Measurements from ENCODE around the gene INKA2. TPM values are rescaled to one million over a fixed set of nuclear protein-coding genes. Genes with fewer than 3 reads are reported as not detected.
A peak's percentile ranks its signal among the peaks of the same experiment; 100 is the strongest.

The INKA2 gene
- total RNA-seq, 1 donor from 2014 or later: 14.7 TPM

DNA sequence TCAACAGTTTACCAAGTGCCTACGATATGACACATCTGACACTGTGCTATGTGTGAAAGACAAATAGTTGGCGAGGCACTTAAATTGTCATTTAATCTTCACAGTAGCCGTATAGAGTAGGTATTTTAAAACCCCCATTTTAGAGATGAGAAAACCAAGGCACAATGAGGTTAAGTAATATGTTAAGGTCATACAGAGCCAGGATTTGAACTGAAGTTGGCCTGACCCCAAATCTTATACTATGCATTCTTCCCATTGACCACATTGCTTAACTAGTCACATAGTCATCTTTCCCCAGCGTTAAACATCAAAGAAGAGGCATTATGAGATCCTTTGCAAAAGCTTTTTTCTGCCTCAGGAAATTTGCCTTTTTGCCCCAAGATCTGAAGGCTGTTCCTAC, 3.9 kb downstream of the INKA2 start:
- Histone ChIP-seq H3K4me3 (no peak overlapping the region), H3K4me1 (peaks cover 55% of the 10 kb centered on the region), H3K27me3 (ENCODE audit: low read depth) (no peaks in the 10 kb centered on the region), H3K36me3 (no peaks in the 10 kb centered on the region), H3K27ac (no peak overlapping the region), H3K9me3 (no peaks in the 10 kb centered on the region)
- ATAC-seq (no peak), DNase-seq (no peak)
- TF ChIP-seq, protein P1, sequence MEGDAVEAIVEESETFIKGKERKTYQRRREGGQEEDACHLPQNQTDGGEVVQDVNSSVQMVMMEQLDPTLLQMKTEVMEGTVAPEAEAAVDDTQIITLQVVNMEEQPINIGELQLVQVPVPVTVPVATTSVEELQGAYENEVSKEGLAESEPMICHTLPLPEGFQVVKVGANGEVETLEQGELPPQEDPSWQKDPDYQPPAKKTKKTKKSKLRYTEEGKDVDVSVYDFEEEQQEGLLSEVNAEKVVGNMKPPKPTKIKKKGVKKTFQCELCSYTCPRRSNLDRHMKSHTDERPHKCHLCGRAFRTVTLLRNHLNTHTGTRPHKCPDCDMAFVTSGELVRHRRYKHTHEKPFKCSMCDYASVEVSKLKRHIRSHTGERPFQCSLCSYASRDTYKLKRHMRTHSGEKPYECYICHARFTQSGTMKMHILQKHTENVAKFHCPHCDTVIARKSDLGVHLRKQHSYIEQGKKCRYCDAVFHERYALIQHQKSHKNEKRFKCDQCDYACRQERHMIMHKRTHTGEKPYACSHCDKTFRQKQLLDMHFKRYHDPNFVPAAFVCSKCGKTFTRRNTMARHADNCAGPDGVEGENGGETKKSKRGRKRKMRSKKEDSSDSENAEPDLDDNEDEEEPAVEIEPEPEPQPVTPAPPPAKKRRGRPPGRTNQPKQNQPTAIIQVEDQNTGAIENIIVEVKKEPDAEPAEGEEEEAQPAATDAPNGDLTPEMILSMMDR (IDR thresholded peaks at IDR 0.05): no peak
- intact Hi-C loops (cut with DNase I): no loop called here

GRCh38 chr1:111734856-111735255, 4.3 kb downstream of the INKA2 start:
- Histone ChIP-seq H3K27ac (peak overlapping the region; percentile 75), H3K4me1 (peaks cover 50% of the 10 kb centered on the region), H3K36me3 (no peaks in the 10 kb centered on the region), H3K27me3 (ENCODE audit: low read depth) (no peaks in the 10 kb centered on the region), H3K4me3 (no peak overlapping the region), H3K9me3 (no peaks in the 10 kb centered on the region)
- TF ChIP-seq, protein P1 (IDR thresholded peaks at IDR 0.05): no peak
- intact Hi-C loops (cut with DNase I): no loop called here
- DNase-seq (no peak), ATAC-seq (no peak)

GRCh38 chr1:111734426-111734825, 4.8 kb downstream of the INKA2 start:
- no peak for DNase-seq
- no peak overlapping the region for H3K4me3 ChIP-seq
- no peak for ATAC-seq
- peaks cover 49% of the 10 kb centered on the region for H3K4me1 ChIP-seq
- H3K27me3 ChIP-seq (ENCODE audit: low read depth): no peaks in the 10 kb centered on the region
- TF ChIP-seq, protein P1 (IDR thresholded peaks at IDR 0.05): no peak
- peak overlapping the region; percentile 75 for H3K27ac ChIP-seq
- intact Hi-C loops (cut with DNase I): no loop called here
- no peaks in the 10 kb centered on the region for H3K36me3 ChIP-seq
- no peaks in the 10 kb centered on the region for H3K9me3 ChIP-seq

DNA sequence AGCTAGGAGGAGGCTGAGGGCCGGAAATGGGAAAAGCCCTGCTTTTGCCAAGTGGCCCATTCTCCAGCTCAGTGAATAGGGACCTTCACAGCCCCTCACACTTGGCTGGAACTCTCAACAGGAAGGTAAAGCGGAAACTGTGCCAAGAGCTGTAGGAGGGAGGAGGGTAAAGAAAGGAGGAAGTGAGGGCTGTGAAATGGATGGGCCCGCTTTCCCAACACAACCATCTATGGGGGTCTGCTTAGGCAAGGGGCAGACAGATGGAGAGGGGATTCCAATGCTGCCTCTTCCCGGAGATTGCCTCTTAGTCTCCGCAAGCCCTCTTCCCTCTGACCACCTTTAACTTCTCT, 5.2 kb downstream of the INKA2 start:
- TF ChIP-seq, protein P1 (IDR thresholded peaks at IDR 0.05): no peak

GRCh38 chr1:111733183-111733991, 5.8 kb downstream of the INKA2 start:
- DNase-seq: peak; percentile 70

More for the DNA sequence above, 5.2 kb downstream of the INKA2 start:
- Histone ChIP-seq H3K9me3 (no peaks in the 10 kb centered on the region), H3K27me3 (ENCODE audit: low read depth) (no peaks in the 10 kb centered on the region), H3K27ac (peak overlapping the region; percentile 75), H3K36me3 (no peaks in the 10 kb centered on the region), H3K4me1 (peaks cover 49% of the 10 kb centered on the region), H3K4me3 (no peak overlapping the region)
- DNase-seq (no peak), ATAC-seq (peak; percentile 45 to 48)
- intact Hi-C loops (cut with DNase I): no loop called here

More at GRCh38 chr1:111733183-111733991, 5.8 kb downstream of the INKA2 start:
- Histone ChIP-seq H3K4me1 (peaks cover 44% of the 10 kb centered on the region), H3K36me3 (no peaks in the 10 kb centered on the region), H3K27ac (peak overlapping the region; percentile 75), H3K27me3 (ENCODE audit: low read depth) (no peaks in the 10 kb centered on the region), H3K9me3 (no peaks in the 10 kb centered on the region), H3K4me3 (no peak overlapping the region)
- TF ChIP-seq, protein P1 (IDR thresholded peaks at IDR 0.05): no peak
- intact Hi-C loops (cut with DNase I): no loop called here
- ATAC-seq: peak; percentile 81 to 86
